Kidney (tissue), 14 donors: ENCODE measurements around the gene LDLRAP1. TPM values are rescaled to one million over a fixed set of nuclear protein-coding genes. Genes with fewer than 3 reads are reported as not detected.
A peak's percentile ranks its signal among the peaks of the same experiment; 100 is the strongest.
"Not testable (repeated sequence)": the region's sequence is repeated elsewhere in the genome, so short reads cannot be mapped to it uniquely, and the experiment has no call there.

Experiments used
- DNase-seq, 5 donors: peaks; one replicate each; pipeline ENCODE4 v3.0.0-alpha.2; 2013 to 2020
- FAIRE-seq: peaks from 2 replicates; lab custom pipeline; 2012; peaks lifted over from hg19 to GRCh38; lab: Jason Lieb, UNC
- H3K27ac ChIP-seq, 2 donors: one replicate each; pipeline ENCODE4 v1.7.0; 2013; ENCODE audit warnings: low read depth in 2 of 2, low read length in 2 of 2, inconsistent platforms in 1 of 2
- H3K27me3 ChIP-seq: one replicate; pipeline ENCODE4 v1.7.1; 2013; ENCODE audit warnings: low read length, inconsistent platforms; ENCODE audit not compliant: control insufficient read depth, insufficient read depth
- H3K36me3 ChIP-seq, 3 donors: one replicate each; pipeline versions ENCODE4 v1.7.0 to v1.7.1; 2013; ENCODE audit warnings: low read length in 3 of 3, control low read depth in 1 of 3, inconsistent platforms in 1 of 3; ENCODE audit not compliant: insufficient read depth in 3 of 3, control insufficient read depth in 2 of 3
- H3K4me1 ChIP-seq, 3 donors: one replicate each; pipeline versions ENCODE4 v1.7.0 to v1.7.1; 2013; ENCODE audit warnings: low read length in 3 of 3, inconsistent platforms in 1 of 3, low read depth in 1 of 3; ENCODE audit not compliant: control insufficient read depth in 2 of 3, insufficient read depth in 2 of 3
- H3K4me3 ChIP-seq, 3 donors: one replicate each; pipeline versions ENCODE4 v1.7.0 to v1.8.1; 2013; ENCODE audit warnings: low read length in 3 of 3, control low read depth in 1 of 3, inconsistent platforms in 1 of 3
- H3K9ac ChIP-seq, 3 donors: one replicate each; pipeline versions ENCODE4 v1.7.0 to v1.7.1; 2013; ENCODE audit warnings: low read length in 3 of 3, control low read depth in 1 of 3, inconsistent platforms in 1 of 3
- H3K9me3 ChIP-seq, 3 donors: one replicate each; pipeline versions ENCODE4 v1.7.0 to v1.7.1; 2013; ENCODE audit warnings: low read length in 3 of 3, control low read depth in 1 of 3, inconsistent platforms in 1 of 3; ENCODE audit not compliant: control insufficient read depth in 2 of 3, insufficient read depth in 1 of 3
- intact Hi-C: fragments of 100-400 bp; cut with DNase I; formaldehyde crosslinking; loops from one replicate; pipeline ENCODE4 v1.11.1; 2022
- polyA plus RNA-seq: library from polyadenylated mRNA; stranded (reverse); fragments of 350-450 nt; fragmentation: Illumina TruSeq; extraction: RNeasy Lipid Tissue Mini Kit (QIAGEN cat#74804); gene quantifications from one replicate; pipeline ENCODE4 v1.2.3, GENCODE V29; 2014; ENCODE audit warnings: low read depth, low replicate concordance; ENCODE audit not compliant: insufficient read depth
- total RNA-seq: library from RNA; stranded (reverse); fragmentation: NEBNext Ultra II Directional; extraction: Animal tissue kit (Norgen Biotek cat#: 25700); gene quantifications from one replicate; pipeline ENCODE4 v1.2.1, GENCODE V29; 2021
- TF ChIP-seq, protein P1 (sequence below): IDR thresholded peaks from 3 replicates; pipeline ENCODE4 v1.5.1; 2012; ENCODE audit warnings: mild to moderate bottlenecking, moderate library complexity, borderline replicate concordance; ENCODE audit not compliant: insufficient read depth; ENCODE audit errors: extremely low read depth
- donor health status: control.
- donor health status: control.
- donor health status: control.
- donor health status: control.
- donor health status: control.
- donor health status: DM: yes; HTN: yes; CAD: no.
- donor health status: Normal renal cell carcinoma (clear cell type).

The LDLRAP1 gene
- total and polyA plus RNA-seq, 2 donors from 2014 or later = 14.4 to 26.2 TPM

GRCh38 chr1:25504706-25505595 is 38.5 kb upstream of the LDLRAP1 start:
- no peak for FAIRE-seq
- Histone ChIP-seq H3K36me3 (no peaks in the 10 kb centered on the region), H3K27ac (no peak overlapping the region), H3K27me3 (no peaks in the 10 kb centered on the region), H3K9me3 (no peaks in the 10 kb centered on the region), H3K4me1 (peaks cover 0 to 3% (median 0%) of the 10 kb centered on the region in 3 donors), H3K9ac (no peak overlapping the region), H3K4me3 (no peak overlapping the region)
- TF ChIP-seq, protein P1, sequence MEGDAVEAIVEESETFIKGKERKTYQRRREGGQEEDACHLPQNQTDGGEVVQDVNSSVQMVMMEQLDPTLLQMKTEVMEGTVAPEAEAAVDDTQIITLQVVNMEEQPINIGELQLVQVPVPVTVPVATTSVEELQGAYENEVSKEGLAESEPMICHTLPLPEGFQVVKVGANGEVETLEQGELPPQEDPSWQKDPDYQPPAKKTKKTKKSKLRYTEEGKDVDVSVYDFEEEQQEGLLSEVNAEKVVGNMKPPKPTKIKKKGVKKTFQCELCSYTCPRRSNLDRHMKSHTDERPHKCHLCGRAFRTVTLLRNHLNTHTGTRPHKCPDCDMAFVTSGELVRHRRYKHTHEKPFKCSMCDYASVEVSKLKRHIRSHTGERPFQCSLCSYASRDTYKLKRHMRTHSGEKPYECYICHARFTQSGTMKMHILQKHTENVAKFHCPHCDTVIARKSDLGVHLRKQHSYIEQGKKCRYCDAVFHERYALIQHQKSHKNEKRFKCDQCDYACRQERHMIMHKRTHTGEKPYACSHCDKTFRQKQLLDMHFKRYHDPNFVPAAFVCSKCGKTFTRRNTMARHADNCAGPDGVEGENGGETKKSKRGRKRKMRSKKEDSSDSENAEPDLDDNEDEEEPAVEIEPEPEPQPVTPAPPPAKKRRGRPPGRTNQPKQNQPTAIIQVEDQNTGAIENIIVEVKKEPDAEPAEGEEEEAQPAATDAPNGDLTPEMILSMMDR = no peak
- no peak for DNase-seq
- intact Hi-C loops = no loop called here

DNA sequence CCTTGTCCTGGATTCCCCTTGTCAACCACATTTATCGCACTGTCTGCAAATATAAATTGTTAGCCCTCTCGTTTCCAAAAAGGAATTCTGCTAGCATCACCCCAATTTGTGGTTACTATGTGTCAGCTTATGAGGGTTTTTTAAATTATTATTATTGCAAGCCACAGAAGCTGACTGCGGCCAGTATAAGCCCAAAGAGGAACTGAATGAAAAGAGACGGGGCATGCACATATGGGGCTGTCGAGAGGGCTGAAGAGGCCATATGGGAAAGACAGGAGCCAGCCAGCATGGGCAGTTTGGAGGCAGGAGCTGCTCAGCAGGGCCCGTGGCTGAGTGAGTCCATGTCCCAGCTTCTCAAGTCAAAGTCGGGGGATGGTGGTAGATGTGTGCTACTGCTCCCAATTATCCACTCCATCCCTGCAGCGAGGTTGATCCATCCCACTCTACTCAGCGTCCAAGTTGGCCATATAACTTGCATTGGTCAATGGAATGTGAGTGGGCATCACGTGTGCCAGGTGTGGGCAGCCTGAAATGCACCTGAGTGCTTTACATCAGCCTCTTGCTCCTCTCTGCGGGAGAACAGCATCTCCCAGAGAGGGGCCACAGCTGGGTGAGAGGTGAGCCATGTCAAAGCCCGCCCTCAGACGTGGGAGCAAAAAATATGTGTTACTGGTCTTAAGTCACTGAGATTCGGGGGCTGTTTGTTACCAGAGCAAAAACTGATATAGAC is 37.6 kb upstream of the LDLRAP1 start:
- Histone ChIP-seq H3K36me3 (no peaks in the 10 kb centered on the region), H3K9ac (no peak overlapping the region), H3K4me1 (peaks cover 0 to 3% (median 0%) of the 10 kb centered on the region in 3 donors), H3K27ac (no peak overlapping the region), H3K27me3 (no peaks in the 10 kb centered on the region), H3K4me3 (no peak overlapping the region), H3K9me3 (no peaks in the 10 kb centered on the region)
- FAIRE-seq = no peak
- TF ChIP-seq, protein P1 = no peak
- intact Hi-C loops = no loop called here
- DNase-seq = no peak

- H3K4me3 ChIP-seq = peak overlapping the region in 1 of 3 donors; percentile 12
- not testable (repeated sequence) for DNase-seq, H3K9ac ChIP-seq
These were observed 36.6 kb upstream of the LDLRAP1 start for GRCh38 chr1:25506566-25507463.

More at GRCh38 chr1:25506566-25507463, 36.6 kb upstream of the LDLRAP1 start:
- intact Hi-C loops, FAIRE-seq, H3K27ac ChIP-seq, H3K27me3 ChIP-seq, H3K36me3 ChIP-seq, H3K9me3 ChIP-seq, H3K4me1 ChIP-seq: not testable (repeated sequence)
